SW480 (cell line): ENCODE measurements around the gene RAB3IP.
"Not testable (repeated sequence)": the region's sequence is repeated elsewhere in the genome, so short reads cannot be mapped to it uniquely, and the experiment has no call there.

ENCODE experiments used
- DNase-seq: peaks from one replicate; pipeline ENCODE4 v3.0.0-alpha.2; 2016; ENCODE audit warnings: low spot score

RAB3IP gene

GRCh38 chr12:69835081-69835480 lies 96.4 kb downstream of the RAB3IP start:
- DNase-seq: no peak

DNA sequence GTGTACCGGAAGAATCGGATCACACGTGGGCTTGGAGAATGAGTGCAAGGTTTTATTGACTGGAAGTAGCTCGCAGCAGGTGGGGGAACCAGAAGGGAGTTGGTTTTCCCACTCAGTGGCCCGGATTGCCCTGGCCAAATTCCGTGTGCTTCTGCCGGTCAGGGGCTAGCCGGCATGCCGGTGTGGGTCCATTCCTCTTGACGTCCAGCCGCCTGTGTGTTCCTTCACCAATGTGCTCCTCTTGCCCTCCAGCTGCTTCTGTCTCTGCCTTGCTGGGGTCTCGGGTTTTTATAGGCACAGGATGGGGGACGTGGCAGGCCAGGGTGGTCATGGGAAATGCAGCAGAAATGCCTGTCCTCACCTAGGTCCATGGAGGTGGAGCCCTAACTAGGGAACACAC lies 97.4 kb downstream of the RAB3IP start:
- DNase-seq: no peak

- DNase-seq: no peak
Observed at GRCh38 chr12:69837191-69837590, 98.5 kb downstream of the RAB3IP start.

GRCh38 chr12:69837657-69838415 lies 99.2 kb downstream of the RAB3IP start:
- DNase-seq: no peak

DNA sequence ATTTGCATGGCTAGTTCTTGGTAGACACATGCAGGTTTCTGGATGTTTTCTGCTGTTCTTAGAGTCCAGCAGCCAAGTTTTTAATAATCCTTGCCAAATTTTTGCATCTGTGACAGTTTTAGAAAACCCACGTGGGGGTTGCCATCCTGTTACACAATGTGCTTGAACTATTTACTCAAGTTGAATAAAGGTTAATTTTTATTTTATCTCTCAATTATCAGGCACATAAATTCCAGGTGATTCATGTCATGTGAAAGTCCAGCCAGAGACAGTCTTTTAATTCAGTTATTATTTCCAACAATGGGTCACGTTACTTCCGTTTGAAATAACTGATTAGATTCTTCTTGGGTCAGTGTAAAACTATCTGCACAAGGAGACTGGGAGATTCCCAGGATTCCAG lies 102.1 kb downstream of the RAB3IP start:
- DNase-seq: no peak

DNA sequence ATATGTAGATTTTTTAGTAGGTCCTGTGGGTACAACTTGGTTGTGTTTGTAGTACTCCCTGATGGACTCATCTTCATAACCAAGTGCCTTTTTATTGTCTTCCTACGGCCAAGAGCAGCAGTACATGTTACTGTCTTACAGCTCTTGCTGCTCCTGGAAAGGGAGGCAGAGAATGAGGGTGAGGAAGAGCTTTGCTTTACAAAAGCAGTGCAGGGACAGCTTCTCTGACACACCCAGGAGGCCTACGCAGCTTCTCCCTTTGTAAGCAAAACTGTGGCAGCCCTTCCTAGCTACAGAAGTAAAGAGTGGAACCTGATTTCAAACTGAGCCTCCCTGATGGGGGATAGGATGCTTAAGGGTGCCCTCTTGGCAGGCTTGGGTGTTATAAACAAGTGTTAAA lies 104.9 kb downstream of the RAB3IP start:
- DNase-seq: no peak

DNA sequence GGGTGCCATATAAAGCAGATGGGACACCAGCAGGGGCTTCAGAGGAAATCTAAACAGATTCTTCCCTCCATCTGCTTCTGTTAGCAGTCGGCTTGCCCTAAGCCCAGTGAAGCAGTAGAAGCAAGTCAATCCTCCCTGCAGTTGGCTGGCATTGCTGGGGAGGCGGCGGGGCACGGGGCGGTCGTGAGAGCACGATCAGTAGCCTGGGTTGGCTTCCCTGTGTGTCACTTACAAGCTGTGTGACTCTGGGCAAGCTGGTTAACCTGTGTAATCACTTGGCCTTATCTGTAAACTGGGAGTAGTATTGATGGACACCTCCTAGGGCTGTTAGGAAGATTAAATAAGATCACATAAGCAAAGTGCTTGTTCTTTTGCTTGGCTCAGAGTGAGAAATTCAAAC lies 105.8 kb downstream of the RAB3IP start:
- DNase-seq: no peak

- DNase-seq: no peak
Observed at GRCh38 chr12:69844836-69845235, 106.2 kb downstream of the RAB3IP start.

- DNase-seq: no peak
Observed at GRCh38 chr12:69846976-69847375, 108.3 kb downstream of the RAB3IP start.

GRCh38 chr12:69851976-69852375 lies 113.3 kb downstream of the RAB3IP start:
- no peak for DNase-seq

- not testable (repeated sequence) for DNase-seq
Observed at GRCh38 chr12:69853176-69853961, 114.7 kb downstream of the RAB3IP start.

- DNase-seq: no peak
Observed at GRCh38 chr12:69866698-69867097, 128.0 kb downstream of the RAB3IP start.

DNA sequence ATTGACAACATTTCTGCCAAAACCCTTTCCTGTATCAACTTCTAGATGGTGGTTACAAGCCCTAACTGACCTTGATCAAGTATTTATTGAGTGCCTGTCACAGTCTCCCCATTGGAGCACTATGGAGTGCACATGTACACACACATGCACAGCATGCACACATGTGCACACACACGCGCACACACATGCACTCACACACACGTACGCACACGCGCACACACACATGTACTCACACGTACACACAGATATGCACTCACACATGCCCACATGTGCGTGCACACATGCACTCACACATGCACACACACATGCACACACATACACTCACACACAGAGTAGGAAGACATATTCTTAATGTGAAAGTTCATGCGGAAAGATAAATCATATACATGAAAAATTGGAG lies 130.0 kb downstream of the RAB3IP start:
- DNase-seq: no peak

DNA sequence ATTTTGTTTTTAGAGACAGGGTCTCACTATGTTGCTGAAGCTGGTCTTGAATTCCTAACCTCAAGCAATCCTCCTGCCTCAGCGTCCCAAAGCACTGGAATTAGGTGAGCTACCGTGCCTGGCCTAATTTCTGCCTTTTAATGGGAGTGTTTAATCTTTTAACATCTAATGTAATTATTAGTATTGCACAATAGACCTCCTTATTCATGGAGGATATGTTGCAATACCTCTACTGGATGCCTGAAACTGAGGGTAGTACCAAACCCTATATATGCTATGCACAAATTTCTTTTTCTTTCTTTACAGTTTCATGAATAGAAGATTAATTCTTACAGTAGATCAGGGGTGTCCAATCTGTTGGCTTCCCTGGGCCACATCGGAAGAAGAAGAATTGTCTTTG lies 134.1 kb downstream of the RAB3IP start:
- no peak for DNase-seq
